ENCODE results near the gene ZNF410.

ZNF410 gene

DNA sequence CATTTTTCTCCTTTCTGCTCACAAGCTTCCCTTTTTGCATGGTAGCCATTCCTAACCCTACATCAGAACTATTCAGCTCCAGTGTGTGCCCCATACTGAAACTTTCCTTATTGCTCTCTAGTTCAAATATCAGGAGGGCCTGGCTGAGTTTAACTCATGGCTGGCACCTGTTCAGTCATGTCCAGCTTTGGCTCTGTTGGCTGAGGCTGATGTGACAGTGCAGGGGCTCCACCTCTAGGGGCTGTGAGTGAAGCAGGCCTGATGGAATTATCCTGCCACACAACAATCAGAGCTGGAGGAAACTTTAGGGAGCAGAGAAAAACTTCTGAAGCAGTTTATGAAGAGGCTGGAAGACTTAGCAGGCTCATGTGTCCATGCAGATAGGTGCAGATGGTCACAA, 71.9 kb downstream of the ZNF410 start:
- no peak for DNase-seq

DNA sequence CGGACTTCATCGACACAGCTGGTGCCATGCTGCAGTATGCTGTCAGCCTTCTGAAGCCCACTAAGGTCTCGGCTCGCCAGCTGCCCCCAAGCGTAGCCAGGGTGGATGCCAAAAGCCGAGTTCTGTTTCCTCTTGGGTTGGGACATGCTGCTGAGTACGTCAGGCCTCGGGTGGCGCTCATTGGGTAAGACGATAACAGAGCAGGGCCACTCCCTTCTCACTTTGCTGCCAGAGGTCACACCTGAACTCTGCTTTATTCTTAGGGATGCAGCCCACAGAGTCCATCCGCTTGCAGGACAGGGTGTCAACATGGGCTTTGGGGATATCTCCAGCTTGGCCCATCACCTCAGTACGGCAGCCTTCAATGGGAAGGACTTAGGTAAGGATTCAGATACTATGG, 74.5 kb downstream of the ZNF410 start:
- DNase-seq, result no peak

- DNase-seq, result no peak
Observed at GRCh38 chr14:73965216-73965615, 78.6 kb downstream of the ZNF410 start.

DNA sequence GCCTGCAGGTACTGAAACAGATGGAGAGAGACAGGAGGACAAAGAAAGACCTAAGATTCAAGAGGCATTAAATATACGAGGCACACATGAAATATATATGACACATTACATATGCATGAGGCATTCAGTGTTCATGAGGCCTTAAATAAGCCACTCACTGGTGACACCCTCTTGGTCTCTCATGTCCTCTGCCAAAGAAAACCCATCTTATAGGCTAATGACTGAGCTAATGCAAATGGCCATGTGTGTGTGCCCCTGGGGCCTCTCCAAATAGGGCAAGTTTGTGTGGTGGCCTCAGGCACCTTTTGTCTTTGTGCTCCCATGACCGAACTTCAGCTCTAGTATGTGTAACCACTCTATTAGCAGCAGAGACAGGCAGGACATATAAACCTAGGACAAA, 82.2 kb downstream of the ZNF410 start:
- no peak for DNase-seq

GRCh38 chr14:73973497-73973896, 86.8 kb downstream of the ZNF410 start:
- no peak for DNase-seq

GRCh38 chr14:73976125-73976524, 89.5 kb downstream of the ZNF410 start:
- DNase-seq, result no peak

DNA sequence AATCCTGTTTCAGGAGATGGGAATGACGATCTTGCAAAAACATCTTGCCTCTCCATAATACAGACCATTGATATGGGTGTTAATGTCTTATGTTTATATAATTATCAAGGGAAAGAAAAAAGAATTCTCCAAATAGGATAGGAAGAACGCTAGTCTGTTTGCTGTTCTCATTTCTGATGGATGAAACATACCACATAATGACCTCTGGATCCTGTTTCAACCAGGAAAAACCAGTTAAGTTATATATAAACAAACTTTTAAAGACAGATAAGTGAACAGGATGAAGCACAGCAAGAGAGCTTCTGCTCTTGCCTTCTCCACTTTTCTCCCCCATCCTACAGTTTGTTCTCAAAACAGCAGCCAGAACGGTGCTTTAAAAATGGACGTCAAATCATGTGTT, 91.2 kb downstream of the ZNF410 start:
- no peak for DNase-seq

Measured in activated CD8-positive, alpha-beta memory T cell treated with anti-CD3 and anti-CD28 coated beads, Interleukin-2, amount 50 U/mL, for 48 hours (primary cell).